ENCODE measurements around the gene TNNT3. TPM values are rescaled to one million over a fixed set of nuclear protein-coding genes. Genes with fewer than 3 reads are reported as not detected.

The TNNT3 gene
- total RNA-seq, 6 experiments from 2014 or later, result not detected

DNA sequence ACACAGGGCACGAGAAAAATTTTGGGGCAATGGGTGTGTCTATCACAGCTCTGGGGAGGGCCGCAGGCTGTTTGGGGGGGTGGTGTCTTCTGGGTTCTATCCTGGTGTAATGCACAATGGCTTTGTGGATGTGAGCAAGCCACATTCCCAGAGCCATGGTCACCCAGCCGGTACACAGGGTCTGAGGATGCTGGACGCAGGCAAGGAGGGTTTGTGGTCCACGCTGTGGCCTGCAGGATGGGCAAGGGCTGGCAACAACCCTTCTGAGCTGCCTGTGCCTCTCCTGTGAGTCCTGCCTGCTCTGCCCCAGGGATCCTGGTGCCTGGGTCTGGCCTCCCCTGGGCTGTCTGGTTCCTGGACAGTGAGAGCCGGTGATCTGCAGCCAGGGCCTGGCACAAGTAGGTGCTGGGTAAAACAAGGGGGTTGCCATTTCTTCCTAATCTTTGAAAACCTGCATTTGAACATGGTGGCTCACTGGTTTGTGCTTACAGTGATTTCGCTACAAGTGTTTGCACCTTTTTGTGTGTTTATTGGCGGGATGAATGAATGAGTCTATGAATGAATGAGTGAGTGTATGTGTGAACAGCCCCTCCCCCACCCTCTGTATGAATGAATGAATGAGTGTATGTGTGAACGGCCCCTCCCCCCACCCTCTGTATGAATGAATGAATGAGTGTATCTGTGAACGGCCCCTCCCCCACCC, 23.2 kb downstream of the TNNT3 start:
- no peaks in the 10 kb centered on the region for H3K4me1 Mint-ChIP-seq (ENCODE audit: low read depth)
- H3K36me3 Mint-ChIP-seq (ENCODE audit: low read depth), result no peaks in the 10 kb centered on the region
- H3K27ac Mint-ChIP-seq, result no peak overlapping the region
- H3K27me3 Mint-ChIP-seq (ENCODE audit: insufficient read depth), result peaks cover 5% of the 10 kb centered on the region
- no peak for DNase-seq
- no peak overlapping the region for H3K4me3 Mint-ChIP-seq
- no peaks in the 10 kb centered on the region for H3K9me3 Mint-ChIP-seq
- no peak for TF ChIP-seq CTCF (IDR thresholded peaks at IDR 0.05)

DNA sequence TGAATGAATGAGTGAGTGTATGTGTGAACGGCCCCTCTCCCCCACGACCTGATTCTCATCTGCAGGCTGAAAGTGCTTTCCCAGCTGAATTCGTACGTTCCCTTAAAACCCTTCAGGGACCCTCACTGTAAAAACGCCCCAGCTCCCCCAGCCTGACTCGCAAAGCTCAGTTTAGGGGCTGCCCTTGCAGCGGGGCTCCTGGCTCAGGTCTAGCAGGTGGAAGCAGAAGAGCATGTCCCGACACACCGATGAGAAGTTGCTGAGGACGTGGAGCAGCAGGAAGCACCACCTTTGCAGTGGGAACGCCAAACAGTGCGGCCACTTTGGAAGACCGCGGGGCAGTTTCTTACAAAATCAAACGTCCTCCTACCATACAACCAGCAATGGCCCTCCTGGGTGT, 24.1 kb downstream of the TNNT3 start:
- peaks cover 5% of the 10 kb centered on the region for H3K27me3 Mint-ChIP-seq (ENCODE audit: insufficient read depth)
- H3K36me3 Mint-ChIP-seq (ENCODE audit: low read depth), result no peaks in the 10 kb centered on the region
- H3K4me3 Mint-ChIP-seq, result no peak overlapping the region
- H3K9me3 Mint-ChIP-seq, result no peaks in the 10 kb centered on the region
- TF ChIP-seq CTCF (IDR thresholded peaks at IDR 0.05), result no peak
- H3K4me1 Mint-ChIP-seq (ENCODE audit: low read depth), result no peaks in the 10 kb centered on the region
- no peak overlapping the region for H3K27ac Mint-ChIP-seq
- no peak for DNase-seq

GRCh38 chr11:1943977-1944376, 24.5 kb downstream of the TNNT3 start:
- no peaks in the 10 kb centered on the region for H3K36me3 Mint-ChIP-seq (ENCODE audit: low read depth)
- TF ChIP-seq CTCF (IDR thresholded peaks at IDR 0.05), result no peak
- H3K4me1 Mint-ChIP-seq (ENCODE audit: low read depth), result no peaks in the 10 kb centered on the region
- no peak overlapping the region for H3K4me3 Mint-ChIP-seq
- peaks cover 5% of the 10 kb centered on the region for H3K27me3 Mint-ChIP-seq (ENCODE audit: insufficient read depth)
- no peaks in the 10 kb centered on the region for H3K9me3 Mint-ChIP-seq
- no peak for DNase-seq
- H3K27ac Mint-ChIP-seq, result no peak overlapping the region

- Mint-ChIP-seq H3K27me3 (ENCODE audit: insufficient read depth) (no peaks in the 10 kb centered on the region), H3K36me3 (ENCODE audit: low read depth) (no peaks in the 10 kb centered on the region), H3K4me1 (ENCODE audit: low read depth) (no peaks in the 10 kb centered on the region), H3K27ac (no peak within 1 kb of the TSS), H3K4me3 (no peak within 1 kb of the TSS), H3K9me3 (no peaks in the 10 kb centered on the region)
- no peak for DNase-seq
- TF ChIP-seq CTCF (IDR thresholded peaks at IDR 0.05), result no peak
Measured at GRCh38 chr11:1946812-1947484, 27.4 kb downstream of the TNNT3 start, which contains the start of gene MRPL23. TSS of gene MRPL23 (plus strand) at chr11:1947332. CDS start at chr11:1947363, 31 bp downstream.

DNA sequence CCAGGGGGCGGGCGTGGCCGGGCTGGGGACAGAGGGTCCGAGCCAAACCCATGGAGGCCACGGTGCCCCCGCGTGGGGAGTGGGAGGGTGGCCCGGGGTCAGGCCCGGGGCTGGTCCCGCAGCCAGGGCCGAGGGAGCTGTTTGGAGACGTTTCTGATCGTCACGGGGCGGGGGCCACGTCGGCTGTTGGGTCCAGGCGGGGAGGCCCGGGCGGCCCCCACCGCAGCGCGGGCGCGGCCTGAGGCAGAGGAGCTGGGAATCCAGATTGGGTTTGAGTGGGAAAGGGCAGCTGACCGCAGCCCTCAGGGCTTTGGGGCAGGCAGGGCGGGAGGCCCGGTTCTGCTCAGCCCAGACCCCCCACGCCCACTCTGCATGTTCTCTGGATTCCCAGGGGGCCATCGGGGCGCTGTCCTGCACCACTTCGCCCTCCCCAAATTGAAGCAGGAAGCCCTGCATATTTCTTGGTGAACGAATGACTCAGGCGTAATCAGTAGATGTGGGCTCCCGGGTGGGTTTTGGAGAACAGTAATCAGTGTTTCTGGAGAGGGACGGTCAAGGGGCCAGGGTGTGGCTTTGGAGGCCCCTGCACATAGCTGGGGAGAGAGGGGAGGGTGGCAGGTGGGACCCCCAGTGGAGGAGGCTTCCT, 28.2 kb downstream of the TNNT3 start:
- H3K4me3 Mint-ChIP-seq, result no peak overlapping the region
- DNase-seq, result no peak
- no peaks in the 10 kb centered on the region for H3K4me1 Mint-ChIP-seq (ENCODE audit: low read depth)
- no peaks in the 10 kb centered on the region for H3K36me3 Mint-ChIP-seq (ENCODE audit: low read depth)
- H3K27ac Mint-ChIP-seq, result no peak overlapping the region
- no peak for TF ChIP-seq CTCF (IDR thresholded peaks at IDR 0.05)
- H3K9me3 Mint-ChIP-seq, result no peaks in the 10 kb centered on the region
- H3K27me3 Mint-ChIP-seq (ENCODE audit: insufficient read depth), result no peaks in the 10 kb centered on the region

All from HFFc6 (cell line).